Measurements from ENCODE around the gene PHPT1.

The PHPT1 gene

DNA sequence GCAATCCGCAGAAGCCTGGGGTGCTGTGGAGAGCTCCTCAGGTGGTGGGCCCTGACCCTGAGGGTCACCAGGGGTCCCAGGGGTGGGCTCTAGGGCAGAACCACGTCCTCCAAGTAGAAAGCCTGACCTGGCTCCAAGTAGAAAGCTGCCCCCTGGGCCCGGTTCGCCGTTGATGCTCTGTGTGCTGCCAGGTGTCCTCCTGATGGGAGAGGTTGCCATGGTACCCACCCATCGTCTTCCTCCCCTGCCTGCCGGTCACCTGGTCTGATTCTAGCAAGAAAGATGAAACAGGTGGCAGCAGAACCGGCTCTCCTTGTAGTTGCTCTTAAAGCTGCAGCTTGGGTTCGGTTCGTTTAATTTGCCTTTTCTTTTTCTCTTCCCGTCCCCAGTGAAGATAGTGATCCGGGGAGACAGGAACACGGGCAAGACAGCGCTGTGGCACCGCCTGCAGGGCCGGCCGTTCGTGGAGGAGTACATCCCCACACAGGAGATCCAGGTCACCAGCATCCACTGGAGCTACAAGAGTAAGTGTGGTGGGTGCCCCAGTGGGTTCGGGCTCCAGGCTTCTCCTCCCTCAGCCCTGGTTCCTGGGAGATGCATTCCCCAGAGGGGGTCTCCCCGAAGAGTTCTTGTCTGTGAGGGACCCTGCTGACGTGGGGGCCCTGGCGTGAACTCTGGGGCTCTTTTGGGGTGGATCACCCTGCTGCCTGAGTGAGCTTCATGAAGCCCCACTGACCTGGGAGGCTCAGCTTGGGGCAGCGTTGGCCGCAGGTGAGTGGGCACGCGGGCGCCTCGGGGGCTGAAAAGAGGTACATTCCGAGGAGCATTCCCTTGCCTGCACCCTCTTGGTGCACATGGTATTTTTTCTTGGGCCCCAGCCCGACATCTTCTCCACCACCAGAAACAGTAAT, 25.8 kb upstream of the PHPT1 start:
- DNase-seq (ENCODE audit: low spot score) (peak; percentile 56), ATAC-seq (ENCODE audit: low read depth) (no peak)
- Histone ChIP-seq H3K4me1 (ENCODE audit: insufficient read depth, poor library complexity, severe bottlenecking) (no peaks in the 10 kb centered on the region), H3K27ac (ENCODE audit: poor library complexity, severe bottlenecking) (no peak overlapping the region), H3K4me3 (ENCODE audit: severe bottlenecking) (no peak overlapping the region), H3K36me3 (ENCODE audit: low read depth) (peaks cover 22% of the 10 kb centered on the region), H3K27me3 (ENCODE audit: insufficient read depth, poor library complexity, severe bottlenecking) (no peaks in the 10 kb centered on the region), H3K9me3 (ENCODE audit: severe bottlenecking) (no peaks in the 10 kb centered on the region)
- TF ChIP-seq, protein P1, sequence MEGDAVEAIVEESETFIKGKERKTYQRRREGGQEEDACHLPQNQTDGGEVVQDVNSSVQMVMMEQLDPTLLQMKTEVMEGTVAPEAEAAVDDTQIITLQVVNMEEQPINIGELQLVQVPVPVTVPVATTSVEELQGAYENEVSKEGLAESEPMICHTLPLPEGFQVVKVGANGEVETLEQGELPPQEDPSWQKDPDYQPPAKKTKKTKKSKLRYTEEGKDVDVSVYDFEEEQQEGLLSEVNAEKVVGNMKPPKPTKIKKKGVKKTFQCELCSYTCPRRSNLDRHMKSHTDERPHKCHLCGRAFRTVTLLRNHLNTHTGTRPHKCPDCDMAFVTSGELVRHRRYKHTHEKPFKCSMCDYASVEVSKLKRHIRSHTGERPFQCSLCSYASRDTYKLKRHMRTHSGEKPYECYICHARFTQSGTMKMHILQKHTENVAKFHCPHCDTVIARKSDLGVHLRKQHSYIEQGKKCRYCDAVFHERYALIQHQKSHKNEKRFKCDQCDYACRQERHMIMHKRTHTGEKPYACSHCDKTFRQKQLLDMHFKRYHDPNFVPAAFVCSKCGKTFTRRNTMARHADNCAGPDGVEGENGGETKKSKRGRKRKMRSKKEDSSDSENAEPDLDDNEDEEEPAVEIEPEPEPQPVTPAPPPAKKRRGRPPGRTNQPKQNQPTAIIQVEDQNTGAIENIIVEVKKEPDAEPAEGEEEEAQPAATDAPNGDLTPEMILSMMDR (IDR thresholded peaks at IDR 0.05; ENCODE audit: poor library complexity, severe bottlenecking), result no peak

DNA sequence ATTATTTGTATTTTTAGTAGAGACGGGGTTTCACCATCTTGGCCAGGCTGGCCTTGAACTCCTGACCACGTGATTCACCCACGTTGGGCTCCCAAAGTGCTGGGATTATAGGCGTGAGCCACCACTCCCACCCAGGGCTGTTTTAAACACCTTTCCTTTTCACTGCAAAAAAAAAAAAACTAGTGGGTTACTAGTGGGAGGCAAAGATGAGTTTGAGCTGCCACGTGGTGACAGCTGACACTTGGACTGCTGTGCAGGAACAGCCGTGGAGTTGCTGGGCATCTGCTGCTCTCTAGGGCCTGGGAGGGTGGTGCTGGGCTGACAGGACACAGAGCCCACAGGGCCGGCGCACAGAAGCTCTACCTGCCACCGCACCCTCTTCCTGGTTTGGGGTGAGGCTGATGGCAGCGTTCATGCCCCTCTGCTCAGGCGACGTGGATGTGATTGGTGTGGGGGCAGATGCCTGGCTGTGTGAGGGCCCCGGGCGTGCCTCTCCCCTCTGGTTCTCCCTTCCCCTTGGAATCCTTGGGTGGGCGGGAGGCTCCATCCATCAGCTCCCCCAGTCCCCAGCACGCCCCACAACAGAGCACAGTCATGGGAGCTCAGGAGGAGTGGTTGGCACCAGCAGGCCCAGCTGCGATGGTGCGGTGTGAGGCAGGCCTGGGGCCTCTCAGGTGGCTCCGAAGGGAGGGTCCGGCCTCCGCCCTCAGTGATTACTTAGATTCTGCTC, 24.5 kb upstream of the PHPT1 start:
- TF ChIP-seq, protein P1 (IDR thresholded peaks at IDR 0.05; ENCODE audit: poor library complexity, severe bottlenecking), result no peak
- Histone ChIP-seq H3K4me3 (ENCODE audit: severe bottlenecking) (no peak overlapping the region), H3K27me3 (ENCODE audit: insufficient read depth, poor library complexity, severe bottlenecking) (no peaks in the 10 kb centered on the region), H3K9me3 (ENCODE audit: severe bottlenecking) (no peaks in the 10 kb centered on the region), H3K4me1 (ENCODE audit: insufficient read depth, poor library complexity, severe bottlenecking) (no peaks in the 10 kb centered on the region), H3K36me3 (ENCODE audit: low read depth) (peaks cover 30% of the 10 kb centered on the region), H3K27ac (ENCODE audit: poor library complexity, severe bottlenecking) (no peak overlapping the region)
- DNase-seq (ENCODE audit: low spot score), result no peak
- ATAC-seq (ENCODE audit: low read depth), result no peak

DNA sequence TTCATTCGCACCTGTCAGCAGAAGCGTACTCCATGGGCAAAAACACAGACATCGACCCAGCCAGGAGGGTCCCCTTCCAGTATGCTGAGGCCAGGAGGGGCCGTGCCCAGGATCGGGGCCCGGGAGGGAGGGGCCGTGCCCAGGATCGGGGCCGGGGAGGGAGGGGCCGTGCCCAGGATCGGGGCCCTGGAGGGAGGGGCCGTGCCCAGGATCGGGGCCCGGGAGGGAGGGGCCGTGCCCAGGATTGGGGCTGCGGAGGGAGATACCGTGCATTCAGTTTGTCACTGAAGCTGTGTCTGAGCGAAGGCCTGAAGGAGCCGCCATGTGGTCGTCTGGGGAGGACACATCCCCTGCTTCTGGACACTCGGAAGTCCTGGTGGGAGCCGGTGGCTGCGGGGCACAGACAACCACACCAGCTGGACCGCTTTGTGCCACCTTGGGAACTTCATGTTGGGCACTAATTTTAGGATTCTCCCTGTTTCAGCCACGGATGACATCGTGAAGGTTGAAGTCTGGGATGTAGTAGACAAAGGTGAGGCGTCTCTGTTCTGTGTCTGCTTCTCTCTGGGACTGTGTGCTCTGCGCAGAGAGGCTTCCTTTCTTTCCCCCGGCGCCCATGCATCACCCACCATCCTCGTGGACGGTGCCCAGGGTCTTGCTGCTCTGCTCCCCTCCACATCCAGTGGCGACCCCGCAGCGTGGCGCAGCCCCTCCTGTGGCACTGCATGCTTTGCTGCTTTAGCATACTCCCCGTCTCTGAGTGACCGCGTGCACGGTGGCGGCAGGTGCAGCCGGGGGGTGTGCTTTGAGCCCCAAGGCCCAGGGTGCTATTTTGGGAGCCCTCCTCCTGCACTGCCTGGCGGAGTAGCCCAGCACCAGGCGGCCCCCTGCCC, 23.7 kb upstream of the PHPT1 start:
- ATAC-seq (ENCODE audit: low read depth) (no peak), DNase-seq (ENCODE audit: low spot score) (no peak)
- H3K36me3 ChIP-seq (ENCODE audit: low read depth), result peaks cover 30% of the 10 kb centered on the region

DNA sequence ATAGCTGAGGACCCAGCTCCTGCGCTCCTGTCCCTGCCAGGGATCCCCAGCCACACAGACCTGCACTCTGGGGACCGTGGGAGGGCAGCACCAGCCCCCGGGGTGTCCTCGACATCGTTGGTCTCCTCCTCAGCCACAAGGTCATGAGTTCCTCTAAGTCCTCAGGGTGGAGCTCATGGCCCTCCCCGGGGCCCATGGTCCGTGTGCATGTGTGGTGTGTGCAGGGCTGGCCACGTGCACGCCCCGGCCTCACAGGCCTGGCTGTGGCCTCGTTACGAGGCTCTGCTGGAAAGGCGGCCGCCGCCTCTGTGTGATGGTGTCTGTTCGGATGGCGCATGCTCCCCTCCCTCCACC, 23.0 kb upstream of the PHPT1 start:
- peaks cover 33% of the 10 kb centered on the region for H3K36me3 ChIP-seq (ENCODE audit: low read depth)
- no peaks in the 10 kb centered on the region for H3K4me1 ChIP-seq (ENCODE audit: insufficient read depth, poor library complexity, severe bottlenecking)
- H3K27me3 ChIP-seq (ENCODE audit: insufficient read depth, poor library complexity, severe bottlenecking), result no peaks in the 10 kb centered on the region
- DNase-seq (ENCODE audit: low spot score), result no peak
- no peak overlapping the region for H3K27ac ChIP-seq (ENCODE audit: poor library complexity, severe bottlenecking)
- no peak overlapping the region for H3K4me3 ChIP-seq (ENCODE audit: severe bottlenecking)
- H3K9me3 ChIP-seq (ENCODE audit: severe bottlenecking), result no peaks in the 10 kb centered on the region
- no peak for ATAC-seq (ENCODE audit: low read depth)
- TF ChIP-seq, protein P1 (IDR thresholded peaks at IDR 0.05; ENCODE audit: poor library complexity, severe bottlenecking), result no peak

More for the DNA sequence above, 23.7 kb upstream of the PHPT1 start:
- TF ChIP-seq, protein P1 (IDR thresholded peaks at IDR 0.05; ENCODE audit: poor library complexity, severe bottlenecking), result no peak
- no peak overlapping the region for H3K4me3 ChIP-seq (ENCODE audit: severe bottlenecking)
- H3K9me3 ChIP-seq (ENCODE audit: severe bottlenecking), result no peaks in the 10 kb centered on the region
- H3K27ac ChIP-seq (ENCODE audit: poor library complexity, severe bottlenecking), result no peak overlapping the region
- H3K27me3 ChIP-seq (ENCODE audit: insufficient read depth, poor library complexity, severe bottlenecking), result no peaks in the 10 kb centered on the region
- no peaks in the 10 kb centered on the region for H3K4me1 ChIP-seq (ENCODE audit: insufficient read depth, poor library complexity, severe bottlenecking)
